Measurements from ENCODE around the gene RETREG2. TPM values are rescaled to one million over a fixed set of nuclear protein-coding genes. Genes with fewer than 3 reads are reported as not detected.

The RETREG2 gene
- total and polyA plus RNA-seq, 2 of the 8 experiments (the other 6 are each of a cell fraction or from before 2014, with no cell fraction given): 51.3 to 67.4 TPM

GRCh38 chr2:219209236-219210195 is 31.4 kb downstream of the RETREG2 start (continued):
- TF ChIP-seq, protein P1, sequence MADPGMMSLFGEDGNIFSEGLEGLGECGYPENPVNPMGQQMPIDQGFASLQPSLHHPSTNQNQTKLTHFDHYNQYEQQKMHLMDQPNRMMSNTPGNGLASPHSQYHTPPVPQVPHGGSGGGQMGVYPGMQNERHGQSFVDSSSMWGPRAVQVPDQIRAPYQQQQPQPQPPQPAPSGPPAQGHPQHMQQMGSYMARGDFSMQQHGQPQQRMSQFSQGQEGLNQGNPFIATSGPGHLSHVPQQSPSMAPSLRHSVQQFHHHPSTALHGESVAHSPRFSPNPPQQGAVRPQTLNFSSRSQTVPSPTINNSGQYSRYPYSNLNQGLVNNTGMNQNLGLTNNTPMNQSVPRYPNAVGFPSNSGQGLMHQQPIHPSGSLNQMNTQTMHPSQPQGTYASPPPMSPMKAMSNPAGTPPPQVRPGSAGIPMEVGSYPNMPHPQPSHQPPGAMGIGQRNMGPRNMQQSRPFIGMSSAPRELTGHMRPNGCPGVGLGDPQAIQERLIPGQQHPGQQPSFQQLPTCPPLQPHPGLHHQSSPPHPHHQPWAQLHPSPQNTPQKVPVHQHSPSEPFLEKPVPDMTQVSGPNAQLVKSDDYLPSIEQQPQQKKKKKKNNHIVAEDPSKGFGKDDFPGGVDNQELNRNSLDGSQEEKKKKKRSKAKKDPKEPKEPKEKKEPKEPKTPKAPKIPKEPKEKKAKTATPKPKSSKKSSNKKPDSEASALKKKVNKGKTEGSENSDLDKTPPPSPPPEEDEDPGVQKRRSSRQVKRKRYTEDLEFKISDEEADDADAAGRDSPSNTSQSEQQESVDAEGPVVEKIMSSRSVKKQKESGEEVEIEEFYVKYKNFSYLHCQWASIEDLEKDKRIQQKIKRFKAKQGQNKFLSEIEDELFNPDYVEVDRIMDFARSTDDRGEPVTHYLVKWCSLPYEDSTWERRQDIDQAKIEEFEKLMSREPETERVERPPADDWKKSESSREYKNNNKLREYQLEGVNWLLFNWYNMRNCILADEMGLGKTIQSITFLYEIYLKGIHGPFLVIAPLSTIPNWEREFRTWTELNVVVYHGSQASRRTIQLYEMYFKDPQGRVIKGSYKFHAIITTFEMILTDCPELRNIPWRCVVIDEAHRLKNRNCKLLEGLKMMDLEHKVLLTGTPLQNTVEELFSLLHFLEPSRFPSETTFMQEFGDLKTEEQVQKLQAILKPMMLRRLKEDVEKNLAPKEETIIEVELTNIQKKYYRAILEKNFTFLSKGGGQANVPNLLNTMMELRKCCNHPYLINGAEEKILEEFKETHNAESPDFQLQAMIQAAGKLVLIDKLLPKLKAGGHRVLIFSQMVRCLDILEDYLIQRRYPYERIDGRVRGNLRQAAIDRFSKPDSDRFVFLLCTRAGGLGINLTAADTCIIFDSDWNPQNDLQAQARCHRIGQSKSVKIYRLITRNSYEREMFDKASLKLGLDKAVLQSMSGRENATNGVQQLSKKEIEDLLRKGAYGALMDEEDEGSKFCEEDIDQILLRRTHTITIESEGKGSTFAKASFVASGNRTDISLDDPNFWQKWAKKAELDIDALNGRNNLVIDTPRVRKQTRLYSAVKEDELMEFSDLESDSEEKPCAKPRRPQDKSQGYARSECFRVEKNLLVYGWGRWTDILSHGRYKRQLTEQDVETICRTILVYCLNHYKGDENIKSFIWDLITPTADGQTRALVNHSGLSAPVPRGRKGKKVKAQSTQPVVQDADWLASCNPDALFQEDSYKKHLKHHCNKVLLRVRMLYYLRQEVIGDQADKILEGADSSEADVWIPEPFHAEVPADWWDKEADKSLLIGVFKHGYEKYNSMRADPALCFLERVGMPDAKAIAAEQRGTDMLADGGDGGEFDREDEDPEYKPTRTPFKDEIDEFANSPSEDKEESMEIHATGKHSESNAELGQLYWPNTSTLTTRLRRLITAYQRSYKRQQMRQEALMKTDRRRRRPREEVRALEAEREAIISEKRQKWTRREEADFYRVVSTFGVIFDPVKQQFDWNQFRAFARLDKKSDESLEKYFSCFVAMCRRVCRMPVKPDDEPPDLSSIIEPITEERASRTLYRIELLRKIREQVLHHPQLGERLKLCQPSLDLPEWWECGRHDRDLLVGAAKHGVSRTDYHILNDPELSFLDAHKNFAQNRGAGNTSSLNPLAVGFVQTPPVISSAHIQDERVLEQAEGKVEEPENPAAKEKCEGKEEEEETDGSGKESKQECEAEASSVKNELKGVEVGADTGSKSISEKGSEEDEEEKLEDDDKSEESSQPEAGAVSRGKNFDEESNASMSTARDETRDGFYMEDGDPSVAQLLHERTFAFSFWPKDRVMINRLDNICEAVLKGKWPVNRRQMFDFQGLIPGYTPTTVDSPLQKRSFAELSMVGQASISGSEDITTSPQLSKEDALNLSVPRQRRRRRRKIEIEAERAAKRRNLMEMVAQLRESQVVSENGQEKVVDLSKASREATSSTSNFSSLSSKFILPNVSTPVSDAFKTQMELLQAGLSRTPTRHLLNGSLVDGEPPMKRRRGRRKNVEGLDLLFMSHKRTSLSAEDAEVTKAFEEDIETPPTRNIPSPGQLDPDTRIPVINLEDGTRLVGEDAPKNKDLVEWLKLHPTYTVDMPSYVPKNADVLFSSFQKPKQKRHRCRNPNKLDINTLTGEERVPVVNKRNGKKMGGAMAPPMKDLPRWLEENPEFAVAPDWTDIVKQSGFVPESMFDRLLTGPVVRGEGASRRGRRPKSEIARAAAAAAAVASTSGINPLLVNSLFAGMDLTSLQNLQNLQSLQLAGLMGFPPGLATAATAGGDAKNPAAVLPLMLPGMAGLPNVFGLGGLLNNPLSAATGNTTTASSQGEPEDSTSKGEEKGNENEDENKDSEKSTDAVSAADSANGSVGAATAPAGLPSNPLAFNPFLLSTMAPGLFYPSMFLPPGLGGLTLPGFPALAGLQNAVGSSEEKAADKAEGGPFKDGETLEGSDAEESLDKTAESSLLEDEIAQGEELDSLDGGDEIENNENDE (IDR thresholded peaks at IDR 0.05; ENCODE audit: insufficient replicate concordance, low read length): no peak

Data from H1 (cell line).